NCI-H460 (cell line): ENCODE data around the gene DDX39B. TPM values are rescaled to one million over a fixed set of nuclear protein-coding genes. Genes with fewer than 3 reads are reported as not detected.

Experiments used
- DNase-seq: peaks from one replicate; pipeline ENCODE4 v3.0.0-alpha.2; 2016; ENCODE audit warnings: low read depth; ENCODE audit errors: extremely low read depth
- total RNA-seq: library from RNA; depleted of rRNA; stranded (reverse); fragments of >200 nt; shearing (Covaris generic); gene quantifications from 2 replicates; pipeline ENCODE4 v1.2.3, GENCODE V29; 2014

DDX39B gene
- total RNA-seq, 1 experiment from 2014 or later, result 488 TPM

- no peak for DNase-seq
Observed at GRCh38 chr6:31548544-31548873, 6.7 kb upstream of the DDX39B start.

GRCh38 chr6:31547727-31548543 lies 6.1 kb upstream of the DDX39B start:
- no peak for DNase-seq

- peak; percentile 90 for DNase-seq
Observed at GRCh38 chr6:31546958-31547726, 5.3 kb upstream of the DDX39B start, which contains the start of gene NFKBIL1. NFKBIL1 (plus strand) TSS chr6:31547608; CDS start chr6:31547695, 87 bp downstream.

- peak; percentile 81 for DNase-seq
Observed at GRCh38 chr6:31546339-31546957, 4.6 kb upstream of the DDX39B start, which contains the start of gene ATP6V1G2. ATP6V1G2 (minus strand) TSS chr6:31546608; CDS start chr6:31546559, 49 bp downstream.

GRCh38 chr6:31545291-31545690 lies 3.5 kb upstream of the DDX39B start:
- no peak for DNase-seq

GRCh38 chr6:31544676-31545075 lies 2.9 kb upstream of the DDX39B start:
- DNase-seq, result no peak

- DNase-seq, result no peak
Observed at GRCh38 chr6:31543639-31544038, 1.8 kb upstream of the DDX39B start.

- DNase-seq, result no peak
Observed at GRCh38 chr6:31541059-31541657, 645 bp downstream of the DDX39B start.

GRCh38 chr6:31540640-31541039 lies 1.2 kb downstream of the DDX39B start:
- no peak for DNase-seq

GRCh38 chr6:31538805-31539400 lies 2.9 kb downstream of the DDX39B start:
- no peak for DNase-seq

- DNase-seq, result no peak
Observed at GRCh38 chr6:31535538-31536324, 6.1 kb downstream of the DDX39B start.

- DNase-seq, result no peak
Observed at GRCh38 chr6:31534521-31535040, 7.2 kb downstream of the DDX39B start.

GRCh38 chr6:31534011-31534410 lies 7.8 kb downstream of the DDX39B start:
- DNase-seq, result no peak

- no peak for DNase-seq
Observed at GRCh38 chr6:31533455-31533841, 8.4 kb downstream of the DDX39B start.

GRCh38 chr6:31532644-31533454 lies 9.0 kb downstream of the DDX39B start:
- no peak for DNase-seq

- DNase-seq, result no peak
Observed at GRCh38 chr6:31531771-31532643, 9.8 kb downstream of the DDX39B start.

- DNase-seq, result no peak
Observed at GRCh38 chr6:31531162-31531561, 10.6 kb downstream of the DDX39B start.

- no peak for DNase-seq
Observed at GRCh38 chr6:31530659-31531058, 11.1 kb downstream of the DDX39B start.
